H1 (cell line): Measurements from ENCODE around the gene DTWD2. TPM values are rescaled to one million over a fixed set of nuclear protein-coding genes. Genes with fewer than 3 reads are reported as not detected.

ENCODE experiments used
- CTCF ChIA-PET: fragments of 300-600 bp; sonication (Branson Sonifier 250); formaldehyde crosslinking; loops from one replicate; lab custom pipeline; 2021; ENCODE audit not compliant: partially characterized antibody; lab: Charles Lee
- POLR2A ChIA-PET: fragments of 300-600 bp; sonication (Branson Sonifier 250); formaldehyde crosslinking; loops from one replicate; lab custom pipeline; 2021; ENCODE audit warnings: inconsistent platforms; ENCODE audit not compliant: partially characterized antibody; lab: Charles Lee
- DNase-seq, 2 experiments: peaks; one replicate each; pipeline versions ENCODE4 v3.0.0 to v3.0.0-alpha.2; 2010 to 2022; ENCODE audit warnings: low spot score in 2 of 2, low read depth in 1 of 2, mixed read lengths in 1 of 2
- FAIRE-seq: peaks from 2 replicates; lab custom pipeline; 2011; peaks lifted over from hg19 to GRCh38; lab: Jason Lieb, UNC
- H2AFZ ChIP-seq: 2 replicates; pipeline ENCODE4 v1.8.1; 2012; ENCODE audit warnings: low read length, inconsistent platforms
- H2AK5ac ChIP-seq: 2 replicates; pipeline ENCODE4 v1.6.1; 2013; ENCODE audit warnings: low read depth, low read length
- H2BK120ac ChIP-seq: replicated peaks from 2 replicates; pipeline ENCODE3; 2013; ENCODE audit warnings: low read depth, low read length, inconsistent platforms
- H2BK12ac ChIP-seq: 2 replicates; pipeline ENCODE4 v1.6.1; 2013; ENCODE audit warnings: low read depth, low read length
- H2BK15ac ChIP-seq: 2 replicates; pipeline ENCODE4 v1.6.1; 2013; ENCODE audit warnings: low read length
- H2BK20ac ChIP-seq: 2 replicates; pipeline ENCODE4 v1.6.1; 2013; ENCODE audit warnings: low read length
- H2BK5ac ChIP-seq: 2 replicates; pipeline ENCODE4 v1.6.1; 2013; ENCODE audit warnings: low read depth, low read length
- H3K14ac ChIP-seq: 2 replicates; pipeline ENCODE4 v1.6.1; 2013; ENCODE audit warnings: inconsistent platforms; ENCODE audit not compliant: insufficient read length
- H3K18ac ChIP-seq: 2 replicates; pipeline ENCODE4 v1.6.1; 2013; ENCODE audit warnings: low read length; ENCODE audit errors: extremely low read depth
- H3K23ac ChIP-seq: 2 replicates; pipeline ENCODE4 v1.6.1; 2013; ENCODE audit warnings: inconsistent platforms; ENCODE audit not compliant: insufficient read length
- H3K23me2 ChIP-seq: 2 replicates; pipeline ENCODE4 v1.6.1; 2013; ENCODE audit warnings: low read depth, low read length
- H3K27ac ChIP-seq: 2 replicates; pipeline ENCODE4 v1.6.1; 2011; ENCODE audit warnings: low read depth, low read length, inconsistent platforms
- H3K27me3 ChIP-seq, 4 experiments: replicated peaks in 1 of 4; 1 replicate in 1 of 4; 2 replicates in 3 of 4; pipeline versions ENCODE4 v1.6.1 to v1.8.1; 2011 to 2013; ENCODE audit warnings: low read length in 3 of 4, mild to moderate bottlenecking in 3 of 4, inconsistent platforms in 2 of 4, mixed read lengths in 2 of 4, moderate library complexity in 1 of 4; ENCODE audit not compliant: control insufficient read depth in 3 of 4, insufficient read depth in 3 of 4; ENCODE audit errors: extremely low read depth in 1 of 4
- H3K36me3 ChIP-seq, 4 experiments: 2 replicates each; pipeline versions ENCODE4 v1.6.1 to v1.8.1; 2011 to 2013; ENCODE audit warnings: mild to moderate bottlenecking in 4 of 4, low read length in 3 of 4, moderate library complexity in 2 of 4, control low read depth in 1 of 4, inconsistent platforms in 1 of 4; ENCODE audit not compliant: insufficient read depth in 4 of 4, control insufficient read depth in 2 of 4
- H3K4ac ChIP-seq: replicated peaks from 2 replicates; pipeline ENCODE3; 2013; ENCODE audit warnings: low read length, low read depth, mixed read lengths, inconsistent platforms; ENCODE audit not compliant: insufficient read length
- H3K4me1 ChIP-seq, 4 experiments: replicated peaks in 1 of 4; 1 replicate in 1 of 4; 2 replicates in 3 of 4; pipeline versions ENCODE4 v1.6.1 to v1.8.1; 2011 to 2013; ENCODE audit warnings: low read length in 3 of 4, inconsistent platforms in 2 of 4, mixed read lengths in 1 of 4; ENCODE audit not compliant: insufficient read depth in 4 of 4, control insufficient read depth in 3 of 4
- H3K4me2 ChIP-seq, 2 experiments: 2 replicates each; pipeline versions ENCODE4 v1.6.1 to v1.8.1; 2011 to 2013; ENCODE audit warnings: low read depth in 2 of 2, low read length in 2 of 2, control low read depth in 1 of 2, inconsistent platforms in 1 of 2, mild to moderate bottlenecking in 1 of 2; ENCODE audit not compliant: insufficient read depth in 1 of 2
- H3K4me3 ChIP-seq, 4 experiments: fragments of 200-600, 300-600 bp in 1 of 4; sonication (generic), shearing (Covaris generic), sonication (Bioruptor Twin) in 1 of 4; 2 replicates each; pipeline versions ENCODE4 v1.5.1 to v1.8.1; 2011 to 2016; ENCODE audit warnings: low read length in 4 of 4, low read depth in 3 of 4, control low read depth in 2 of 4, inconsistent platforms in 2 of 4, mild to moderate bottlenecking in 2 of 4, mixed read lengths in 1 of 4, moderate library complexity in 1 of 4; ENCODE audit not compliant: insufficient read depth in 2 of 4; ENCODE audit errors: extremely low read depth in 1 of 4
- H3K56ac ChIP-seq: replicated peaks from 2 replicates; pipeline ENCODE3; 2013; ENCODE audit warnings: low read depth, mild to moderate bottlenecking, mixed read lengths, low read length, inconsistent platforms; ENCODE audit not compliant: insufficient read length
- H3K79me1 ChIP-seq: 2 replicates; pipeline ENCODE4 v1.6.1; 2013; ENCODE audit warnings: low read depth, low read length, control low read depth
- H3K79me2 ChIP-seq, 2 experiments: 2 replicates each; pipeline versions ENCODE4 v1.6.1 to v1.8.1; 2012 to 2013; ENCODE audit warnings: low read length in 2 of 2, mild to moderate bottlenecking in 2 of 2, inconsistent platforms in 1 of 2; ENCODE audit not compliant: insufficient read depth in 2 of 2, control insufficient read depth in 1 of 2
- H3K9ac ChIP-seq, 4 experiments: replicated peaks in 1 of 4; 1 replicate in 1 of 4; 2 replicates in 3 of 4; pipeline versions ENCODE4 v1.6.1 to v1.8.1; 2011 to 2013; ENCODE audit warnings: low read depth in 3 of 4, low read length in 3 of 4, control low read depth in 2 of 4, mild to moderate bottlenecking in 2 of 4, moderate library complexity in 2 of 4, inconsistent platforms in 1 of 4; ENCODE audit errors: extremely low read depth in 1 of 4
- H3K9me3 ChIP-seq, 2 experiments: 2 replicates each; pipeline versions ENCODE4 v1.6.1 to v1.8.1; 2012 to 2013; ENCODE audit warnings: mild to moderate bottlenecking in 2 of 2, moderate library complexity in 2 of 2, control low read depth in 1 of 2, inconsistent platforms in 1 of 2, low read depth in 1 of 2, low read length in 1 of 2, mixed read lengths in 1 of 2; ENCODE audit not compliant: insufficient read depth in 2 of 2
- H4K20me1 ChIP-seq, 2 experiments: replicated peaks in 1 of 2; 2 replicates each; pipeline versions ENCODE3 to v1.8.1; 2011 to 2013; ENCODE audit warnings: inconsistent platforms in 2 of 2, low read length in 2 of 2, mild to moderate bottlenecking in 1 of 2; ENCODE audit not compliant: insufficient read depth in 2 of 2, control insufficient read depth in 1 of 2
- H4K5ac ChIP-seq: 2 replicates; pipeline ENCODE4 v1.6.1; 2013; ENCODE audit warnings: low read length, low read depth, mixed read lengths, inconsistent platforms; ENCODE audit not compliant: insufficient read length
- H4K8ac ChIP-seq: 2 replicates; pipeline ENCODE4 v1.8.0; 2013; ENCODE audit warnings: mild to moderate bottlenecking, moderate library complexity, low read length, inconsistent platforms; ENCODE audit not compliant: insufficient read depth; ENCODE audit errors: extremely low read depth
- H4K91ac ChIP-seq: replicated peaks from 2 replicates; pipeline ENCODE3; 2013; ENCODE audit warnings: low read length, mixed read lengths, inconsistent platforms; ENCODE audit not compliant: insufficient read length
- ASH2L ChIP-seq: fragments of 200-600, 300-600 bp; sonication (generic); IDR thresholded peaks from one replicate; pipeline ENCODE4 v1.7.1; 2017; ENCODE audit warnings: low read length
- CREB1 ChIP-seq: IDR thresholded peaks from 2 replicates; pipeline ENCODE4 v1.6.1; 2012; ENCODE audit warnings: inconsistent platforms
- MAX ChIP-seq: IDR thresholded peaks from 2 replicates; pipeline ENCODE4 v1.6.1; 2012; ENCODE audit warnings: inconsistent platforms
- SRF ChIP-seq: IDR thresholded peaks from 2 replicates; pipeline ENCODE4 v1.6.1; 2011; ENCODE audit warnings: mild to moderate bottlenecking, low read depth, low read length, moderate library complexity
- WGBS, 2 experiments: shearing (Covaris generic) in 1 of 2; methylation state at CpG; one replicate each; pipeline versions ENCODE4 v1.1.6 to v1.1.7; 2013 to 2015; ENCODE audit warnings: low lambda C conversion rate in 2 of 2, mixed read lengths in 2 of 2, inconsistent platforms in 1 of 2, low coverage in 1 of 2, missing lambda C conversion rate in 1 of 2; ENCODE audit not compliant: insufficient replicate concordance in 2 of 2, insufficient coverage in 1 of 2, insufficient read length in 1 of 2; ENCODE audit errors: extremely low coverage in 1 of 2, missing lambda C conversion rate in 1 of 2; 5-methylcytosine and 5-hydroxymethylcytosine counted together
- polyA plus RNA-seq, 7 experiments: library from polyadenylated mRNA; depleted of rRNA in 3 of 7; stranded (reverse) in 5 of 7; unstranded in 2 of 7; fragments of >200 nt in 5 of 7; fragments of 200-250 nt in 2 of 7; gene quantifications; 1 replicate in 5 of 7; 2 replicates in 1 of 7; 4 replicates in 1 of 7; pipeline versions ENCODE4 v1.2.1 to v1.2.3, GENCODE V29; 2011 to 2013; ENCODE audit warnings: missing spikeins in 2 of 7, mixed read lengths in 2 of 7
- total RNA-seq: library from RNA; stranded (reverse); fragmentation: NEBNext Ultra II Directional; extraction: Animal tissue kit (Norgen Biotek cat#: 25700); gene quantifications from 2 replicates; pipeline ENCODE4 v1.2.1, GENCODE V29; 2021

The DTWD2 gene
- total and polyA plus RNA-seq, 2 of the 8 experiments (the other 6 are each of a cell fraction or from before 2014, with no cell fraction given), result 4.3 to 17.1 TPM

GRCh38 chr5:119031011-119031886 is 42.9 kb upstream of the DTWD2 start:
- H2AK5ac ChIP-seq, result no peak overlapping the region
- H3K36me3 ChIP-seq, result no peaks in the 10 kb centered on the region
- no peak overlapping the region for H2AFZ ChIP-seq
- H3K4ac ChIP-seq, result no peak overlapping the region
- H3K23ac ChIP-seq, result no peak overlapping the region
- H4K91ac ChIP-seq, result no peak overlapping the region
- H3K14ac ChIP-seq, result no peak overlapping the region
- H2BK20ac ChIP-seq, result no peak overlapping the region
- no peaks in the 10 kb centered on the region for H4K20me1 ChIP-seq
- CTCF ChIA-PET, result interaction anchor here (0.5 to 1.4 kb wide), 4 partner anchors 9 to 95 kb away, joined by 3 to 4 read pairs (median 3); no protein-coding TSS in a partner anchor
- H3K9me3 ChIP-seq, result no peaks in the 10 kb centered on the region
- FAIRE-seq (peak; percentile 24), DNase-seq (no peak)
- H2BK12ac ChIP-seq, result no peak overlapping the region
- POLR2A ChIA-PET, result no interaction called here
- H3K23me2 ChIP-seq, result no peaks in the 10 kb centered on the region
- H2BK5ac ChIP-seq, result no peak overlapping the region
- no peak overlapping the region for H4K8ac ChIP-seq
- no peaks in the 10 kb centered on the region for H3K79me1 ChIP-seq
- no peaks in the 10 kb centered on the region for H3K79me2 ChIP-seq
- 0 out of 4 replicates have a peak overlapping the region, but pooled peaks of 1 of the 2 experiments have one; percentile 6 for H3K4me2 ChIP-seq
- H3K18ac ChIP-seq, result no peak overlapping the region
- no peak overlapping the region for H3K27ac ChIP-seq
- H3K4me1 ChIP-seq, result peaks cover 0 to 10% (median 6%) of the 10 kb centered on the region in 4 experiments; a peak in 4 of 7 replicates
- WGBS, 2 experiments, result 63% methylated on average over 5 of the region's 5 CpGs; no CpG with 5 or more reads in 1 of the 2 experiments
- H4K5ac ChIP-seq, result no peak overlapping the region
- H3K27me3 ChIP-seq, result no peaks in the 10 kb centered on the region
- no peak overlapping the region; a peak in 1 of 7 replicates for H3K9ac ChIP-seq
- H2BK120ac ChIP-seq, result no peak overlapping the region
- no peak overlapping the region for H3K4me3 ChIP-seq
- no peak overlapping the region for H3K56ac ChIP-seq
- H2BK15ac ChIP-seq, result no peak overlapping the region
- TF ChIP-seq MAX, result no peak
- no peak for TF ChIP-seq ASH2L
- no peak for TF ChIP-seq SRF
- no peak for TF ChIP-seq CREB1
